Measurements from ENCODE around the gene COG3. TPM values are rescaled to one million over a fixed set of nuclear protein-coding genes. Genes with fewer than 3 reads are reported as not detected.

The COG3 gene
- total RNA-seq, 4 donors from 2014 or later = 10.4 to 20.3 (median 17.8) TPM

GRCh38 chr13:45576466-45576865 lies 111.7 kb downstream of the COG3 start:
- intact Hi-C loops (cut with DNase I; ENCODE audit: low total_unique reads) = no loop called here
- H3K27me3 ChIP-seq = no peaks in the 10 kb centered on the region
- H3K9me3 ChIP-seq = no peaks in the 10 kb centered on the region
- TF ChIP-seq POLR2A (IDR thresholded peaks at IDR 0.05) = no peak
- no peak for TF ChIP-seq CTCF (IDR thresholded peaks at IDR 0.05 in 4 of 5, conservative IDR thresholded peaks at IDR 0.05 in 1 of 5)
- H3K36me3 ChIP-seq = no peaks in the 10 kb centered on the region
- no peak overlapping the region for H3K27ac ChIP-seq
- in situ Hi-C loops (cut with MboI; ENCODE audit: low sequenced_read_pairs in 4 of 4) = no loop called here
- no peaks in the 10 kb centered on the region for H3K4me1 ChIP-seq
- ATAC-seq (no peak), DNase-seq (no peak)
- no peak overlapping the region for H3K4me3 ChIP-seq

GRCh38 chr13:45582408-45583076 lies 117.8 kb downstream of the COG3 start:
- ATAC-seq (no peak), DNase-seq (no peak)
- intact Hi-C loops (cut with DNase I; ENCODE audit: low total_unique reads) = no loop called here
- TF ChIP-seq CTCF (IDR thresholded peaks at IDR 0.05 in 4 of 5, conservative IDR thresholded peaks at IDR 0.05 in 1 of 5) (no peak), POLR2A (IDR thresholded peaks at IDR 0.05) (no peak)
- Histone ChIP-seq H3K27ac (no peak overlapping the region), H3K9me3 (no peaks in the 10 kb centered on the region), H3K4me1 (no peaks in the 10 kb centered on the region), H3K27me3 (no peaks in the 10 kb centered on the region), H3K36me3 (no peaks in the 10 kb centered on the region), H3K4me3 (no peak overlapping the region)
- in situ Hi-C loops (cut with MboI; ENCODE audit: low sequenced_read_pairs in 4 of 4) = no loop called here

GRCh38 chr13:45584816-45585215 lies 120.1 kb downstream of the COG3 start:
- Histone ChIP-seq H3K27me3 (no peaks in the 10 kb centered on the region), H3K27ac (no peak overlapping the region), H3K36me3 (no peaks in the 10 kb centered on the region), H3K4me3 (no peak overlapping the region), H3K9me3 (no peaks in the 10 kb centered on the region), H3K4me1 (no peaks in the 10 kb centered on the region)
- TF ChIP-seq POLR2A (IDR thresholded peaks at IDR 0.05) (no peak), CTCF (IDR thresholded peaks at IDR 0.05 in 4 of 5, conservative IDR thresholded peaks at IDR 0.05 in 1 of 5) (no peak)
- intact Hi-C loops (cut with DNase I; ENCODE audit: low total_unique reads) (no loop called here), in situ Hi-C loops (cut with MboI; ENCODE audit: low sequenced_read_pairs in 4 of 4) (no loop called here)
- ATAC-seq = no peak
- DNase-seq = no peak

Other genes starting within 250 kb of the COG3 start
- 1,000 to 10,000 TPM; 4,595 to 7,577 (median 5,951) TPM for gene TPT1, start 123.8 kb upstream of the COG3 start, total RNA-seq
- gene SLC25A30, start 46.6 kb upstream of the COG3 start, total RNA-seq = 10 to 100 TPM in 3 of 4 donors, 1 to 10 TPM in 1; 4.2 to 27.1 (median 14.6) TPM
- gene ERICH6B, start 150.8 kb downstream of the COG3 start, total RNA-seq = not detected
- not detected for gene CBY2, start 237.4 kb downstream of the COG3 start, total RNA-seq

Measured in gastrocnemius medialis (tissue), 4 donors.